ENCODE results near the gene WNT16. TPM values are rescaled to one million over a fixed set of nuclear protein-coding genes. Genes with fewer than 3 reads are reported as not detected.

WNT16 gene
- total RNA-seq, 1 donor from 2014 or later: not detected

GRCh38 chr7:121329191-121330052, 622 bp downstream of the WNT16 start:
- H3K27ac ChIP-seq: no peak overlapping the region
- peaks cover 16% of the 10 kb centered on the region for H3K4me1 Mint-ChIP-seq
- peak overlapping the region; percentile 82 for H3K4me2 ChIP-seq
- no peaks in the 10 kb centered on the region for H4K20me1 ChIP-seq (ENCODE audit: low read depth)
- peak overlapping the region; percentile 50 for H3K4me3 ChIP-seq
- peaks cover 11% of the 10 kb centered on the region for H3K9me3 Mint-ChIP-seq
- H3K79me2 ChIP-seq (ENCODE audit: low read depth): no peaks in the 10 kb centered on the region
- H3K36me3 ChIP-seq: no peaks in the 10 kb centered on the region
- peak overlapping the region; percentile 86 for H3K4me3 Mint-ChIP-seq
- peaks cover 67% of the 10 kb centered on the region for H3K27me3 ChIP-seq
- peak; percentile 52 for TF ChIP-seq EZH2phosphoT487 (IDR thresholded peaks at IDR 0.05)
- TF ChIP-seq CTCF (IDR thresholded peaks at IDR 0.05): peak; percentile 33
- peak; percentile 74 for TF ChIP-seq EZH2 (IDR thresholded peaks at IDR 0.05)
- H2AFZ ChIP-seq (replicated peaks): peak overlapping the region; percentile 2
- peaks cover 18% of the 10 kb centered on the region for H3F3A ChIP-seq (ENCODE audit: low read depth)
- no peaks in the 10 kb centered on the region for H3K9me3 ChIP-seq (ENCODE audit: low read depth)
- no peak overlapping the region for H3K27ac Mint-ChIP-seq
- no peak overlapping the region for H3K9ac ChIP-seq
- no peaks in the 10 kb centered on the region for H3K36me3 Mint-ChIP-seq
- H3K27me3 Mint-ChIP-seq (ENCODE audit: insufficient read depth, low read depth): peaks cover 39% of the 10 kb centered on the region
- peaks cover 5% of the 10 kb centered on the region for H3K4me1 ChIP-seq
- DNase-seq (ENCODE audit: low spot score): peak; percentile 79

- Histone ChIP-seq H3F3A (ENCODE audit: low read depth) (peaks cover 18% of the 10 kb centered on the region), H3K9me3 (ENCODE audit: low read depth) (no peaks in the 10 kb centered on the region), H3K4me3 (peak overlapping the region; percentile 50), H3K36me3 (no peaks in the 10 kb centered on the region), H3K4me1 (peaks cover 5% of the 10 kb centered on the region), H3K27me3 (peaks cover 67% of the 10 kb centered on the region), H3K9ac (no peak overlapping the region), H2AFZ (replicated peaks) (peak overlapping the region; percentile 2), H4K20me1 (ENCODE audit: low read depth) (no peaks in the 10 kb centered on the region), H3K4me2 (peak overlapping the region; percentile 82), H3K79me2 (ENCODE audit: low read depth) (no peaks in the 10 kb centered on the region), H3K27ac (no peak overlapping the region)
- H3K36me3 Mint-ChIP-seq: no peaks in the 10 kb centered on the region
- peak; percentile 81 for DNase-seq (ENCODE audit: low spot score)
- peaks cover 16% of the 10 kb centered on the region for H3K4me1 Mint-ChIP-seq
- H3K4me3 Mint-ChIP-seq: peak overlapping the region; percentile 86
- H3K27ac Mint-ChIP-seq: no peak overlapping the region
- no peak for TF ChIP-seq EZH2phosphoT487 (IDR thresholded peaks at IDR 0.05)
- peak; percentile 67 for TF ChIP-seq EZH2 (IDR thresholded peaks at IDR 0.05)
- peak; percentile 11 for TF ChIP-seq CTCF (IDR thresholded peaks at IDR 0.05)
- peaks cover 39% of the 10 kb centered on the region for H3K27me3 Mint-ChIP-seq (ENCODE audit: insufficient read depth, low read depth)
- H3K9me3 Mint-ChIP-seq: peaks cover 11% of the 10 kb centered on the region
These were observed 1.4 kb downstream of the WNT16 start for GRCh38 chr7:121330053-121330833.

GRCh38 chr7:121331048-121331447, 2.2 kb downstream of the WNT16 start:
- H3K4me3 ChIP-seq: no peak overlapping the region
- no peak overlapping the region for H3K27ac ChIP-seq
- H4K20me1 ChIP-seq (ENCODE audit: low read depth): no peaks in the 10 kb centered on the region
- peaks cover 11% of the 10 kb centered on the region for H3K9me3 Mint-ChIP-seq
- no peaks in the 10 kb centered on the region for H3K36me3 ChIP-seq
- H3K9ac ChIP-seq: no peak overlapping the region
- peaks cover 67% of the 10 kb centered on the region for H3K27me3 ChIP-seq
- H3K4me1 Mint-ChIP-seq: peaks cover 16% of the 10 kb centered on the region
- no peaks in the 10 kb centered on the region for H3K36me3 Mint-ChIP-seq
- DNase-seq (ENCODE audit: low spot score): no peak
- TF ChIP-seq EZH2phosphoT487 (IDR thresholded peaks at IDR 0.05): no peak
- no peak for TF ChIP-seq EZH2 (IDR thresholded peaks at IDR 0.05)
- no peak for TF ChIP-seq CTCF (IDR thresholded peaks at IDR 0.05)
- H3K27me3 Mint-ChIP-seq (ENCODE audit: insufficient read depth, low read depth): peaks cover 39% of the 10 kb centered on the region
- H3K9me3 ChIP-seq (ENCODE audit: low read depth): no peaks in the 10 kb centered on the region
- no peaks in the 10 kb centered on the region for H3K79me2 ChIP-seq (ENCODE audit: low read depth)
- H3K4me2 ChIP-seq: peak overlapping the region; percentile 82
- H3K4me3 Mint-ChIP-seq: peak overlapping the region; percentile 1
- no peak overlapping the region for H2AFZ ChIP-seq (replicated peaks)
- H3F3A ChIP-seq (ENCODE audit: low read depth): peaks cover 18% of the 10 kb centered on the region
- H3K4me1 ChIP-seq: peaks cover 5% of the 10 kb centered on the region
- no peak overlapping the region for H3K27ac Mint-ChIP-seq

Measured in neural progenitor cell (in vitro differentiated cells).